Measurements from ENCODE around the gene TMPRSS7.

Gene TMPRSS7

DNA sequence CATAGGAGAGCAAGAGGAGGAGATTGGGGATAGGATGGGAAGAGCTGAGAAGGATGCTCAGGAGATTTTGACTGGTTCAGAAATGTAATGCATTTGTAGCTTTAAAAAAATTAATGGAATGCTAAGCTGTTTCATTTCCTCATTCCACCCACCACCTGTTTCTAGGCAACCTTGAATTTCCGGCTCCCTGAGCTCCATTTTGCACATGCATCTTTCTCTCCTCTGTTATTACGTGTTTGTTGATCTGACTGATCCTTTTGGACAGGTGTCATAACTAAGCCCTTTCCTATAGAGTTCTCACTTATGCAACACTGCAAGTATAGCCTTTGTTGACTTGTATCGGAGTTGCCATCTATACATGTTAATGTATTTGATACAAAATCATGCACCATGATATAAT lies 4.3 kb downstream of the TMPRSS7 start:
- Histone ChIP-seq H3K9me3 (ENCODE audit: insufficient read depth, low read length) (no peaks in the 10 kb centered on the region), H3K9ac (ENCODE audit: low read length) (no peak overlapping the region), H4K20me1 (ENCODE audit: low read depth, low read length) (no peaks in the 10 kb centered on the region), H3K4me3 (ENCODE audit: insufficient read depth, low read length, poor library complexity, severe bottlenecking) (no peak overlapping the region), H3K4me2 (ENCODE audit: low read depth, low read length, poor library complexity, severe bottlenecking) (no peak overlapping the region), H3K79me2 (ENCODE audit: insufficient read depth, low read length) (no peaks in the 10 kb centered on the region), H3K36me3 (ENCODE audit: low read length) (no peaks in the 10 kb centered on the region), H3K9me2 (replicated peaks; ENCODE audit: insufficient read depth, low read length) (no peaks in the 10 kb centered on the region), H3F3A (ENCODE audit: insufficient read depth) (no peaks in the 10 kb centered on the region), H3K27ac (ENCODE audit: low read depth, low read length) (no peak overlapping the region), H3K27me3 (ENCODE audit: low read length) (no peaks in the 10 kb centered on the region), H2AFZ (ENCODE audit: low read depth, low read length, severe bottlenecking) (no peak overlapping the region)
- TF ChIP-seq, protein P1, sequence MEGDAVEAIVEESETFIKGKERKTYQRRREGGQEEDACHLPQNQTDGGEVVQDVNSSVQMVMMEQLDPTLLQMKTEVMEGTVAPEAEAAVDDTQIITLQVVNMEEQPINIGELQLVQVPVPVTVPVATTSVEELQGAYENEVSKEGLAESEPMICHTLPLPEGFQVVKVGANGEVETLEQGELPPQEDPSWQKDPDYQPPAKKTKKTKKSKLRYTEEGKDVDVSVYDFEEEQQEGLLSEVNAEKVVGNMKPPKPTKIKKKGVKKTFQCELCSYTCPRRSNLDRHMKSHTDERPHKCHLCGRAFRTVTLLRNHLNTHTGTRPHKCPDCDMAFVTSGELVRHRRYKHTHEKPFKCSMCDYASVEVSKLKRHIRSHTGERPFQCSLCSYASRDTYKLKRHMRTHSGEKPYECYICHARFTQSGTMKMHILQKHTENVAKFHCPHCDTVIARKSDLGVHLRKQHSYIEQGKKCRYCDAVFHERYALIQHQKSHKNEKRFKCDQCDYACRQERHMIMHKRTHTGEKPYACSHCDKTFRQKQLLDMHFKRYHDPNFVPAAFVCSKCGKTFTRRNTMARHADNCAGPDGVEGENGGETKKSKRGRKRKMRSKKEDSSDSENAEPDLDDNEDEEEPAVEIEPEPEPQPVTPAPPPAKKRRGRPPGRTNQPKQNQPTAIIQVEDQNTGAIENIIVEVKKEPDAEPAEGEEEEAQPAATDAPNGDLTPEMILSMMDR (IDR thresholded peaks at IDR 0.05; ENCODE audit: insufficient read depth, low read length, poor library complexity, severe bottlenecking): no peak
- TF ChIP-seq EZH2phosphoT487 (conservative IDR thresholded peaks at IDR 0.05; ENCODE audit: low read length): no peak

DNA sequence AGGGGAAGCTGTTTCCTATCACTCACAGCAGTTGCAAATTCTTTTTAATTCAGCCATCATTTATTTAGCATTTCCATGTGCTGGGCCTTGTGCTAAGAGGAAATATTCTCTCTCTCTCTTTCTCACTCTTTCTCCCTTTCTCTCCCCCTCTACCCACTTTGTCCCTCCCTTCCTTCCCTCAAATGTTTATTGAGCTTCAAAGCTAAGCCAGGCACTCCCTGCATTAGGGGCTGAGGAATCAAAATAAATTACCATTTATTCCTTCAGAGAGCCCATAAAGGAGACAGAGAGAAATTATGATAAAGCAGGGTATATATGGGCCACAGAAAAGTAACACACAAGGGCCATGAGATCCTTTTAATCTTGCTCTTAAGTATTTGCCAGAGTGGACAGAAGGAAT lies 6.8 kb downstream of the TMPRSS7 start:
- H3K9me2 ChIP-seq (replicated peaks; ENCODE audit: insufficient read depth, low read length): no peaks in the 10 kb centered on the region
- H3F3A ChIP-seq (ENCODE audit: insufficient read depth): no peaks in the 10 kb centered on the region
- TF ChIP-seq EZH2phosphoT487 (conservative IDR thresholded peaks at IDR 0.05; ENCODE audit: low read length): no peak
- TF ChIP-seq, protein P1 (IDR thresholded peaks at IDR 0.05; ENCODE audit: insufficient read depth, low read length, poor library complexity, severe bottlenecking): no peak
- H2AFZ ChIP-seq (ENCODE audit: low read depth, low read length, severe bottlenecking): no peak overlapping the region
- no peaks in the 10 kb centered on the region for H3K79me2 ChIP-seq (ENCODE audit: insufficient read depth, low read length)
- no peak overlapping the region for H3K4me3 ChIP-seq (ENCODE audit: insufficient read depth, low read length, poor library complexity, severe bottlenecking)
- H3K9ac ChIP-seq (ENCODE audit: low read length): no peak overlapping the region
- H3K36me3 ChIP-seq (ENCODE audit: low read length): no peaks in the 10 kb centered on the region
- H3K4me2 ChIP-seq (ENCODE audit: low read depth, low read length, poor library complexity, severe bottlenecking): no peak overlapping the region
- H3K27ac ChIP-seq (ENCODE audit: low read depth, low read length): no peak overlapping the region
- H3K9me3 ChIP-seq (ENCODE audit: insufficient read depth, low read length): no peaks in the 10 kb centered on the region
- H3K27me3 ChIP-seq (ENCODE audit: low read length): no peaks in the 10 kb centered on the region
- H4K20me1 ChIP-seq (ENCODE audit: low read depth, low read length): no peaks in the 10 kb centered on the region

DNA sequence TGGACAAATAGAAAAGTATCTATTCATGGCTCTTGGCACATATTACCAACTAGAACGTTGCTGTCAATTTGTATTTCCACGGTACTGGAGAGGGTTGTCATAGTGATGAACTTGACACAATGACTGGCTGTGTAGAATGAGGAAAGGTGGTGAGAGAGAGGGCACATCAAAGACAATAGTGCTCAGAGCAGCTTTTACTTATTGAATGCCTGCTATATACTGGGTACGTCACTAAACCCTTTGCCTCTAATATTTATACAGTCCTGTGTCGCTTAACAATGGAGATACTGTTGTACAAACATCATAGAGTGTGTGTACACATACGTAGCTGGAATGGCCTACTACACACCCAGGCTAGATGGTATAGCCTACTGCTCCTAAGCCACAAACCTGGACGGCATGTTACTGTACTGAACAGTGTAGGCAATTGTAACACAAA lies 8.3 kb downstream of the TMPRSS7 start:
- H3K9me2 ChIP-seq (replicated peaks; ENCODE audit: insufficient read depth, low read length): no peaks in the 10 kb centered on the region
- H3F3A ChIP-seq (ENCODE audit: insufficient read depth): no peaks in the 10 kb centered on the region
- H3K27ac ChIP-seq (ENCODE audit: low read depth, low read length): no peak overlapping the region
- no peaks in the 10 kb centered on the region for H3K36me3 ChIP-seq (ENCODE audit: low read length)
- H3K27me3 ChIP-seq (ENCODE audit: low read length): no peaks in the 10 kb centered on the region
- H2AFZ ChIP-seq (ENCODE audit: low read depth, low read length, severe bottlenecking): no peak overlapping the region
- no peak overlapping the region for H3K9ac ChIP-seq (ENCODE audit: low read length)
- H4K20me1 ChIP-seq (ENCODE audit: low read depth, low read length): no peaks in the 10 kb centered on the region
- H3K4me2 ChIP-seq (ENCODE audit: low read depth, low read length, poor library complexity, severe bottlenecking): no peak overlapping the region
- no peak overlapping the region for H3K4me3 ChIP-seq (ENCODE audit: insufficient read depth, low read length, poor library complexity, severe bottlenecking)
- TF ChIP-seq EZH2phosphoT487 (conservative IDR thresholded peaks at IDR 0.05; ENCODE audit: low read length): no peak
- TF ChIP-seq, protein P1 (IDR thresholded peaks at IDR 0.05; ENCODE audit: insufficient read depth, low read length, poor library complexity, severe bottlenecking): no peak
- no peaks in the 10 kb centered on the region for H3K9me3 ChIP-seq (ENCODE audit: insufficient read depth, low read length)
- no peaks in the 10 kb centered on the region for H3K79me2 ChIP-seq (ENCODE audit: insufficient read depth, low read length)

All from SU-DHL-6 (cell line).